Natural killer cell (primary cell): ENCODE data around the gene FAM120AOS. TPM values are rescaled to one million over a fixed set of nuclear protein-coding genes. Genes with fewer than 3 reads are reported as not detected.
"Not testable (repeated sequence)": the region's sequence is repeated elsewhere in the genome, so short reads cannot be mapped to it uniquely, and the experiment has no call there.

Experiments
- ATAC-seq, 3 donors: fragments of 150-1000 bp in 2 of 3; fragments of 200-7000 bp in 1 of 3; cut with Tn5 transposase; 1 replicate in 1 of 3; 2 replicates in 2 of 3; pipeline ENCODE4 v1.10.0; 2021; ENCODE audit warnings: mild to moderate bottlenecking in 2 of 3, moderate library complexity in 2 of 3
- DNase-seq, 2 donors: peaks; one replicate each; pipeline versions ENCODE4 v3.0.0 to v3.0.0-alpha.2; 2013 to 2021; ENCODE audit warnings: mixed read lengths in 1 of 2
- H3K27ac ChIP-seq: one replicate; pipeline ENCODE4 v1.5.1; 2013; ENCODE audit warnings: mild to moderate bottlenecking, low read length
- H3K27me3 ChIP-seq: one replicate; pipeline ENCODE4 v1.6.1; 2013; ENCODE audit warnings: low read length; ENCODE audit not compliant: control insufficient read depth, insufficient read depth
- H3K36me3 ChIP-seq: one replicate; pipeline ENCODE4 v1.6.1; 2013; ENCODE audit warnings: low read length; ENCODE audit not compliant: control insufficient read depth, insufficient read depth
- H3K4me1 ChIP-seq: one replicate; pipeline ENCODE4 v1.6.1; 2013; ENCODE audit warnings: low read length; ENCODE audit not compliant: control insufficient read depth, insufficient read depth
- H3K4me3 ChIP-seq: one replicate; pipeline ENCODE4 v1.5.1; 2013; ENCODE audit warnings: low read length
- H3K9me3 ChIP-seq: one replicate; pipeline ENCODE4 v1.6.1; 2013; ENCODE audit warnings: low read length; ENCODE audit not compliant: control insufficient read depth, insufficient read depth
- H3K27ac Mint-ChIP-seq, 2 donors: one replicate each; pipeline ENCODE4 v1.8.0; 2022; ENCODE audit warnings: mild to moderate bottlenecking in 2 of 2, mixed read lengths in 2 of 2, moderate library complexity in 1 of 2
- H3K27me3 Mint-ChIP-seq, 2 donors: one replicate each; pipeline ENCODE4 v1.8.0; 2022; ENCODE audit warnings: low read depth in 2 of 2, mixed read lengths in 2 of 2
- H3K36me3 Mint-ChIP-seq: one replicate; pipeline ENCODE4 v1.8.0; 2022; ENCODE audit warnings: mixed read lengths
- H3K4me1 Mint-ChIP-seq, 2 donors: one replicate each; pipeline ENCODE4 v1.8.0; 2022; ENCODE audit warnings: mixed read lengths in 2 of 2
- H3K4me3 Mint-ChIP-seq: one replicate; pipeline ENCODE4 v1.8.0; 2022; ENCODE audit warnings: mild to moderate bottlenecking, moderate library complexity, mixed read lengths
- H3K9me3 Mint-ChIP-seq, 2 donors: one replicate each; pipeline ENCODE4 v1.8.0; 2022; ENCODE audit warnings: mixed read lengths in 2 of 2
- WGBS: methylation state at CpG from one replicate; pipeline ENCODE4 v1.1.7; 2013; ENCODE audit warnings: missing lambda C conversion rate; ENCODE audit not compliant: insufficient coverage; 5-methylcytosine and 5-hydroxymethylcytosine counted together
- intact Hi-C: fragments of 100-400 bp; cut with micrococcal nuclease; formaldehyde crosslinking; loops from one replicate; pipeline ENCODE4 v1.14.2; 2022
- total RNA-seq, 4 donors: library from RNA; stranded (reverse); fragments of 120-200 nt in 1 of 4; gene quantifications; one replicate each; pipeline versions ENCODE4 v1.2.3 to v1.2.4, GENCODE V29; 2013 to 2022
- TF ChIP-seq, protein P1 (sequence below): fragments of 200-600 bp; IDR thresholded peaks from one replicate; pipeline ENCODE4 v1.8.0; 2022; ENCODE audit warnings: antibody characterized with exemption

Gene FAM120AOS
- total RNA-seq, 3 donors from 2014 or later (not counting 1 experiment from before 2014, with no cell fraction given): 36.7 to 49.7 (median 45.3) TPM

DNA sequence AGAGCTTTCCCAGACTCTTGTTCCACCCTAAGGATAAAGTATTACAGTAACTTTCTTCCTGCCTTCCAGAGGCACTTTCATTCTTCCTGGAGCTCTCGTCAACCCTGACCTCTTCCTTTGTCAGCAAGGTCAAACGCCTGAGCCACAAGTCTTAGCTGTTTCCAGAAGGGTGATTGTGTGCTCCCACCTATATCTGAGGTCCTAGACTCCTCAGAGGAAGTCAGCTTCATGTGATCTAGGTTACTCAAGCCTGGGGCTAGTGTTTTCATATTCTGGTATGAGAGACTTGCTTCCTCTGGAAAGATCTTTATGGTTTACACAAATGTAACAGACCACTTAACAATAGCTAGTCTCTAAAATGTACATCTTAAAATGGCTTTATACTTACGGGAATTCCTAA, 7.3 kb downstream of the FAM120AOS start:
- TF ChIP-seq, protein P1, sequence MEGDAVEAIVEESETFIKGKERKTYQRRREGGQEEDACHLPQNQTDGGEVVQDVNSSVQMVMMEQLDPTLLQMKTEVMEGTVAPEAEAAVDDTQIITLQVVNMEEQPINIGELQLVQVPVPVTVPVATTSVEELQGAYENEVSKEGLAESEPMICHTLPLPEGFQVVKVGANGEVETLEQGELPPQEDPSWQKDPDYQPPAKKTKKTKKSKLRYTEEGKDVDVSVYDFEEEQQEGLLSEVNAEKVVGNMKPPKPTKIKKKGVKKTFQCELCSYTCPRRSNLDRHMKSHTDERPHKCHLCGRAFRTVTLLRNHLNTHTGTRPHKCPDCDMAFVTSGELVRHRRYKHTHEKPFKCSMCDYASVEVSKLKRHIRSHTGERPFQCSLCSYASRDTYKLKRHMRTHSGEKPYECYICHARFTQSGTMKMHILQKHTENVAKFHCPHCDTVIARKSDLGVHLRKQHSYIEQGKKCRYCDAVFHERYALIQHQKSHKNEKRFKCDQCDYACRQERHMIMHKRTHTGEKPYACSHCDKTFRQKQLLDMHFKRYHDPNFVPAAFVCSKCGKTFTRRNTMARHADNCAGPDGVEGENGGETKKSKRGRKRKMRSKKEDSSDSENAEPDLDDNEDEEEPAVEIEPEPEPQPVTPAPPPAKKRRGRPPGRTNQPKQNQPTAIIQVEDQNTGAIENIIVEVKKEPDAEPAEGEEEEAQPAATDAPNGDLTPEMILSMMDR: no peak
- 73% methylated on average over 2 of the region's 3 CpGs for WGBS
- H3K27ac ChIP-seq: no peak overlapping the region

DNA sequence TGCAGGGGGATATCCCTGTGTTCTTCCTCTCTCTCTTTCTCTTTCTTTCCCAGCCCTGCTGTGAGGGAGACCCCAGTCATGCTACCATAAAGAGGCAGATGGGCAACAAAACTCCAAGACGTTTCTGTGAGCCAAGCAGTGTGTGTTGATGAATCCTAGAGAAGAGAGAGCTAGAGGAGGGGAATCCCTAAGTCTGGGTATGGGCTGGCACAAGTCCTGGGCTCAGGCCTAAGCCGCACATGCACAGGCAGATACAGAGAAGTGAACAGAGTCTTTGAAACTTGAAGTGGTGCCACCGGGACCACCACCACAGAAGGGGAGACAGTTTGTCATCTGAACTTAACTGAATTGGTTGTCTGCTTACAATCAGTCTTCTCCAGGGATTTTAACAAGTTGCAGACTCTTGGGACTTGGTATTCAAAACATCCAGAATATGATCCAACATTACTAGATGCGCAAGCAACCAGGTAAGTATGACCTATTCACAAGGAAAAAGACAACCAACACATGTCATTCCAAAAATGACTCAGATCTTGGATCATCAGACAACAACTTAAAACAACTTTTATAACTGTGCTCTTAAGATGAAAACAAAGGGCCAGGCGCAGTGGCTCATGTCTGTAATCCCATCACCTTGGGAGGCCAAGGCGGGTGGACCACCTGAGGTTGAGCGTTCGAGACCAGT, 12.3 kb downstream of the FAM120AOS start:
- H3K9me3 Mint-ChIP-seq: no peaks in the 10 kb centered on the region
- intact Hi-C loops: no loop called here
- H3K4me1 Mint-ChIP-seq: no peaks in the 10 kb centered on the region
- Histone ChIP-seq H3K27ac (no peak overlapping the region), H3K4me3 (no peak overlapping the region), H3K9me3 (no peaks in the 10 kb centered on the region), H3K27me3 (no peaks in the 10 kb centered on the region), H3K36me3 (peaks cover 4% of the 10 kb centered on the region), H3K4me1 (no peaks in the 10 kb centered on the region)
- 93% methylated on average over 8 of the region's 8 CpGs for WGBS
- no peak for DNase-seq
- ATAC-seq: no peak
- H3K27ac Mint-ChIP-seq: no peak overlapping the region
- TF ChIP-seq, protein P1: no peak
- no peaks in the 10 kb centered on the region for H3K36me3 Mint-ChIP-seq
- no peaks in the 10 kb centered on the region for H3K27me3 Mint-ChIP-seq
- no peak overlapping the region for H3K4me3 Mint-ChIP-seq

More for the DNA sequence above, 7.3 kb downstream of the FAM120AOS start:
- H3K9me3 Mint-ChIP-seq: no peaks in the 10 kb centered on the region
- peaks cover 17% of the 10 kb centered on the region for H3K36me3 Mint-ChIP-seq
- intact Hi-C loops: no loop called here
- H3K27me3 Mint-ChIP-seq: no peaks in the 10 kb centered on the region
- H3K4me1 Mint-ChIP-seq: peaks cover 10 to 16% of the 10 kb centered on the region in 2 donors
- Histone ChIP-seq H3K4me1 (peaks cover 13% of the 10 kb centered on the region), H3K9me3 (no peaks in the 10 kb centered on the region), H3K27me3 (no peaks in the 10 kb centered on the region), H3K36me3 (peaks cover 26% of the 10 kb centered on the region), H3K4me3 (no peak overlapping the region)
- DNase-seq (no peak), ATAC-seq (no peak)
- H3K27ac Mint-ChIP-seq: peak overlapping the region; percentile 47 to 72
- H3K4me3 Mint-ChIP-seq: no peak overlapping the region

DNA sequence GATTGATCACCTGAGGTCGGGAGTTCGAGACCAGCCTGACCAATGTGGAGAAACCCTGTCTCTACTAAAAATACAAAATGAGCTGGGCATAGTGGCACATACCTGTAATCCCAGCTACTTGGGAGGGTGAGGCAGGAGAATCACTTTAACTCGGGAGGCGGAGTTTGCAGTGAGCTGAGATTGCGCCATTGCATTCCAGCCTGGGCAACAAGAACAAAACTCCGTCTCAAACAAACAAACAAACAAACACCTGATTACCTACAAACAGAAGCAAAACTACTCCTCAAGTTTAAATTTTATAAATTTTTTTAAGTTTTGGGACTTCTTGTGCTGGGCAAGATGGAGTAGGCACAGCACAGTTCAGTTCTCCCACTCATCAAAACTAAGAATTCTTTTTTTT, 14.1 kb downstream of the FAM120AOS start:
- ATAC-seq, H3K36me3 Mint-ChIP-seq, DNase-seq, H3K27ac Mint-ChIP-seq, intact Hi-C loops, H3K9me3 ChIP-seq, H3K4me1 Mint-ChIP-seq, H3K27me3 Mint-ChIP-seq, H3K4me3 ChIP-seq, H3K36me3 ChIP-seq, H3K4me3 Mint-ChIP-seq, H3K9me3 Mint-ChIP-seq, H3K27ac ChIP-seq, H3K27me3 ChIP-seq, H3K4me1 ChIP-seq: not testable (repeated sequence)
- WGBS: 96% methylated on average over 6 of the region's 6 CpGs

DNA sequence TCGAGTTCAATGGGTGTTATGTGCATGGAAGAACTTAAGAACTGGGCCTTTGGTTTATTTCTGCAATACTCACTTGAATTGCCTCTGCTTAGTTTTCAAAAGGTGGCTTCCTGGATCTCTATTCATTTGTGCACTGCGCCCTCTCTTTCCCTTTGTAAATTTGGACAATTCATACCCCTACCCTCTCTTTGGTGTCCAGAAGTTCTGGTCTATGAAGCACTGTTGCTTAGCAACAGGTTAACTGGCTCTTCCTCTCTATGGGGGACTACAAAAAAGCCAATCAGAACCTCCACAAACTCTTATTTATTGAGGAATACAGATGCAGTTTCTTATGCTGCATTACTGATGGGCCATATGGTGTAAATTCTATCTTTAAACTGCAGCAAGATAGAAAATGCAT, 15.4 kb downstream of the FAM120AOS start:
- H3K4me1 Mint-ChIP-seq: no peaks in the 10 kb centered on the region
- no peak overlapping the region for H3K27ac Mint-ChIP-seq
- no peak overlapping the region for H3K4me3 Mint-ChIP-seq
- H3K9me3 Mint-ChIP-seq: no peaks in the 10 kb centered on the region
- Histone ChIP-seq H3K4me1 (no peaks in the 10 kb centered on the region), H3K27ac (no peak overlapping the region), H3K4me3 (no peak overlapping the region), H3K36me3 (no peaks in the 10 kb centered on the region), H3K9me3 (no peaks in the 10 kb centered on the region), H3K27me3 (no peaks in the 10 kb centered on the region)
- DNase-seq (no peak), ATAC-seq (no peak)
- no peaks in the 10 kb centered on the region for H3K27me3 Mint-ChIP-seq
- WGBS: 68% methylated on average over 2 of the region's 2 CpGs
- TF ChIP-seq, protein P1: no peak
- no peaks in the 10 kb centered on the region for H3K36me3 Mint-ChIP-seq
- intact Hi-C loops: no loop called here
